WI38 (cell line): ENCODE measurements around the gene NEFH.

Experiments
- H3K4me3 ChIP-seq: 2 replicates; pipeline ENCODE4 v1.5.1; 2011; ENCODE audit warnings: low read depth, mild to moderate bottlenecking, control low read depth, low read length
- CTCF ChIP-seq: IDR thresholded peaks from 2 replicates; pipeline ENCODE4 v1.5.1; 2012; ENCODE audit warnings: low read depth, mild to moderate bottlenecking, control low read depth, low read length

The NEFH gene

DNA sequence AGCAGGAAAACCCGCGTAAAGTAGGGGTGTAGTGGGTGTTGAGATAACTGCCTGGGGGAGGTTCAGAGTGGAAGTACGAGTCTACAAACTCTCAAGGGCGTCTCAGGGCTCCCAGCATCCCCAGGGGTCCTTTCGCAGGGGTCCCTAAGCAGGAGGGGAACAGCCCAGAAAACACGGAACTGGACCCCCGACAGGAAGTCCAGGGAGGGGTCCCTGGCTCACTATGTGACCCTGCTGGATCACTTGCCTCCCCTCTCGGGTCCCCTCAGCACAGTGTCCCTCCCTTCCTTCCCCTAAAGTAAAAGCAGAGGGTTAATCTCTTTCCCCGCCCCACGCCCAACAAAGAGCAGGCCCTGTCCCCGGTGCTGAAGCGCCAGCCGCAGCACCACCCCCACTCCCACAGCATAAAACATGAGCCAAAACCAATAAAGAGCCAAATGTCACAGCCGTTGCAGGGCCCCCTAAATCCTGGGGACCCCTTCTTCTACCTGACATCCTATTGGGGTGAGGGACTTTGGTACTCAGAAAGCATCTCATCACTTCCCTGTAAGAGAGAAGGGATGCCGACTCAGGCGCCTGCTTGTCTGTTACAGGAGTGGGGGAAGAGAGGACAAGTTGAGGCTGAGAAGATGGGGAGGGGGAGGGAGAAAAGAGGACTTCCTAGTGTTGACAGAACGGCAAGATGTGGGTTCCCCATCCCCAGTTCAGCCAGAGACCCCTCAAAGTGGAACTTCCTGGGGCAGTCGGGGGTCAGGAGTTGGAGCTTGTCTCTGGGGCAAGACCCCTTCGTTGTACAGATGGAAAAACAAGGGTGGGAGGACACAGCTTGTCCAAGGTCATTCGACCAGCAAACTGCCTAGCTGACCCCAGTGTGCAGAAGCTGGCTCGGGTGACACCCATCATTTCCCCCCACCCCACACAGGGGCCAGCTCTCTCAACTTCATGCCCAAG, 1.4 kb upstream of the NEFH start:
- H3K4me3 ChIP-seq = no peak overlapping the region
- TF ChIP-seq CTCF = no peak

- no peak overlapping the region for H3K4me3 ChIP-seq
- no peak for TF ChIP-seq CTCF
These were observed 169 bp downstream of the NEFH start for GRCh38 chr22:29480262-29480511.

DNA sequence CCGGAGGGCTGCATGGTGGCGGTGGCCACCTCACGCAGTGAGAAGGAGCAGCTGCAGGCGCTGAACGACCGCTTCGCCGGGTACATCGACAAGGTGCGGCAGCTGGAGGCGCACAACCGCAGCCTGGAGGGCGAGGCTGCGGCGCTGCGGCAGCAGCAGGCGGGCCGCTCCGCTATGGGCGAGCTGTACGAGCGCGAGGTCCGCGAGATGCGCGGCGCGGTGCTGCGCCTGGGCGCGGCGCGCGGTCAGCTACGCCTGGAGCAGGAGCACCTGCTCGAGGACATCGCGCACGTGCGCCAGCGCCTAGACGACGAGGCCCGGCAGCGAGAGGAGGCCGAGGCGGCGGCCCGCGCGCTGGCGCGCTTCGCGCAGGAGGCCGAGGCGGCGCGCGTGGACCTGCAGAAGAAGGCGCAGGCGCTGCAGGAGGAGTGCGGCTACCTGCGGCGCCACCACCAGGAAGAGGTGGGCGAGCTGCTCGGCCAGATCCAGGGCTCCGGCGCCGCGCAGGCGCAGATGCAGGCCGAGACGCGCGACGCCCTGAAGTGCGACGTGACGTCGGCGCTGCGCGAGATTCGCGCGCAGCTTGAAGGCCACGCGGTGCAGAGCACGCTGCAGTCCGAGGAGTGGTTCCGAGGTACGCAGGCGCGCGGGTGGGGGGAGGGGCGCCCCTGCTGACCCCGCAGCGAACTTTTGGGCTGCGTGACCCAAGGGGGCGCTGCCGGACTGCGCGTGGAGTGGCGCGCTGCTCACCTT, 670 bp downstream of the NEFH start:
- H3K4me3 ChIP-seq = no peak overlapping the region
- no peak for TF ChIP-seq CTCF

GRCh38 chr22:29481265-29482000, 1.4 kb downstream of the NEFH start:
- no peak overlapping the region for H3K4me3 ChIP-seq
- no peak for TF ChIP-seq CTCF

DNA sequence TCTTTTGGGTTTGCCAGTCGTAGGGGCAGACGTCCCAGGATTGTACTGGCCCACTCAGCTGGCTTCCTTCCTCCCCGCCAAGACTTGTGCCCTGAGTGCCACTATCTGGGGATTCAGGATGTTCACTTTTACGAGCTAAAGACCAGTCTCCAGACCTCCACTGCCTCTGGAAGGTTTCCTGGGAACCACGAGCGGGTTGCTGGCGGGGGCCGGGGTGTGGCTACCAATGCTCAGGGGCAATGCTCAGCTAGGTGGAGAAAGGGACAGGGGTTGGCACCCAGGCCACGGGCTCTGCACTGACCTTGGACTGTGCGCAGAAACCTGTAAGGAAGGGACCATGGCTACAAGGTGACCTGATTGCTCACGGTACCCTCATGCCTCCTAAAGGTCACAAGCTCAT, 2.2 kb downstream of the NEFH start:
- no peak overlapping the region for H3K4me3 ChIP-seq
- no peak for TF ChIP-seq CTCF

GRCh38 chr22:29482726-29483125, 2.7 kb downstream of the NEFH start:
- no peak overlapping the region for H3K4me3 ChIP-seq
- TF ChIP-seq CTCF = no peak

DNA sequence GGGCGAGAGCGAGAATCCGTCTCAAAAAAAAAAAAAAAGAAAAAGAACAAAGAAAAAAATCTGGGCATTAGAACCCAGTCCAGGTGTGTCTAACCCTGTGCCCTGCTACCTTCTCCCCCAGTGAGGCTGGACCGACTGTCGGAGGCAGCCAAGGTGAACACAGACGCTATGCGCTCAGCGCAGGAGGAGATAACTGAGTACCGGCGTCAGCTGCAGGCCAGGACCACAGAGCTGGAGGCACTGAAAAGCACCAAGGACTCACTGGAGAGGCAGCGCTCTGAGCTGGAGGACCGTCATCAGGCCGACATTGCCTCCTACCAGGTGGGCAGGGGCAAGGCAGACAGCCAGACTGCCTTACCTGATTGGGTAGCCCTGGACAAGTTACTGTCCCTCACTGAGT, 3.2 kb downstream of the NEFH start:
- no peak for TF ChIP-seq CTCF
- no peak overlapping the region for H3K4me3 ChIP-seq
